Panc1 (cell line): ENCODE measurements around the gene LGALSL. TPM values are rescaled to one million over a fixed set of nuclear protein-coding genes. Genes with fewer than 3 reads are reported as not detected.

ENCODE experiments used
- ATAC-seq: fragments of 200-7000 bp; cut with Tn5 transposase; 2 replicates; pipeline ENCODE4 v1.9.1; 2020; ENCODE audit warnings: mild to moderate bottlenecking, moderate library complexity
- BruUV-seq: library from RNA; stranded (reverse); fragments of 400-500 nt; replicated peaks from 2 replicates; lab custom pipeline; 2021; lab: Mats Ljungman, UMichigan
- CTCF ChIA-PET: fragments of 300-600 bp; sonication (Branson Sonifier 250); formaldehyde crosslinking; loops from one replicate; lab custom pipeline; 2022; ENCODE audit warnings: antibody characterized with exemption; lab: Charles Lee
- POLR2A ChIA-PET: fragments of 300-600 bp; sonication (Branson Sonifier 250); formaldehyde crosslinking; loops from one replicate; lab custom pipeline; 2022; ENCODE audit warnings: antibody characterized with exemption; lab: Charles Lee
- DNase-seq: peaks from one replicate; pipeline ENCODE4 v3.0.0-alpha.2; 2010; ENCODE audit warnings: low read depth, low spot score
- H3K27ac ChIP-seq: 2 replicates; pipeline ENCODE4 v1.5.1; 2011; ENCODE audit warnings: mild to moderate bottlenecking, low read length, inconsistent platforms
- H3K27me3 ChIP-seq: fragments of 200-500 bp; sonication (Bioruptor generic); 2 replicates; pipeline ENCODE4 v1.6.0; 2014; ENCODE audit warnings: low read length, inconsistent platforms; ENCODE audit not compliant: control insufficient read depth, insufficient read depth
- H3K36me3 ChIP-seq: fragments of 200-500 bp; sonication (Bioruptor generic); 2 replicates; pipeline ENCODE4 v1.5.1; 2014; ENCODE audit warnings: inconsistent platforms, mild to moderate bottlenecking, low read length, moderate library complexity; ENCODE audit not compliant: control insufficient read depth, insufficient read depth
- H3K4me1 ChIP-seq: 2 replicates; pipeline ENCODE4 v1.5.1; 2011; ENCODE audit warnings: inconsistent platforms, mild to moderate bottlenecking, low read length, moderate library complexity; ENCODE audit not compliant: control insufficient read depth, insufficient read depth
- H3K4me3 ChIP-seq, 2 experiments: 2 replicates each; pipeline ENCODE4 v1.5.1; 2011 to 2012; ENCODE audit warnings: low read depth in 2 of 2, low read length in 2 of 2, mild to moderate bottlenecking in 2 of 2, inconsistent platforms in 1 of 2, moderate library complexity in 1 of 2
- H3K9me3 ChIP-seq: fragments of 200-500 bp; sonication (Bioruptor generic); 2 replicates; pipeline ENCODE4 v1.5.1; 2014; ENCODE audit warnings: low read depth, mild to moderate bottlenecking, inconsistent platforms, low read length, moderate library complexity; ENCODE audit not compliant: control insufficient read depth, insufficient read depth
- POLR2AphosphoS5 ChIP-seq: IDR thresholded peaks from 2 replicates; pipeline ENCODE4 v1.6.1; 2012; ENCODE audit warnings: mild to moderate bottlenecking, low read depth, low read length, moderate library complexity
- SIN3A ChIP-seq: IDR thresholded peaks from 2 replicates; pipeline ENCODE4 v1.6.1; 2012; ENCODE audit warnings: low read depth, mild to moderate bottlenecking, low read length, moderate library complexity, borderline replicate concordance; ENCODE audit not compliant: insufficient read depth
- TCF7L2 ChIP-seq: IDR thresholded peaks from 2 replicates; pipeline ENCODE4 v1.6.1; 2011; ENCODE audit warnings: mild to moderate bottlenecking, low read depth, low read length, inconsistent platforms
- in situ Hi-C: cut with HindIII; loops from 2 replicates; pipeline ENCODE4 v1.10.0; 2016; ENCODE audit warnings: low sequenced_read_pairs, low pct_unique_long_range_greater_than_20kb
- intact Hi-C: fragments of 100-400 bp; cut with micrococcal nuclease; formaldehyde crosslinking; loops from one replicate; pipeline ENCODE4 v1.10.0; 2022; ENCODE audit not compliant: unreplicated experiment
- total RNA-seq: library from RNA; stranded (reverse); gene quantifications from one replicate; pipeline ENCODE4 v1.2.1, GENCODE V29; 2021; ENCODE audit not compliant: unreplicated experiment
- TF ChIP-seq, protein P1 (sequence below): fragments of 450-650 bp; IDR thresholded peaks from 2 replicates; pipeline ENCODE4 v1.5.1; 2017; ENCODE audit warnings: mild to moderate bottlenecking
- TF ChIP-seq, protein P2 (sequence below), 2 experiments: IDR thresholded peaks; 2 replicates each; pipeline ENCODE4 v1.6.1; 2011 to 2012; ENCODE audit warnings: low read depth in 2 of 2, control low read depth in 1 of 2, low read length in 1 of 2, mild to moderate bottlenecking in 1 of 2, moderate library complexity in 1 of 2; ENCODE audit not compliant: insufficient read depth in 1 of 2

The LGALSL gene
- total RNA-seq, 1 experiment from 2014 or later = 5.3 TPM

DNA sequence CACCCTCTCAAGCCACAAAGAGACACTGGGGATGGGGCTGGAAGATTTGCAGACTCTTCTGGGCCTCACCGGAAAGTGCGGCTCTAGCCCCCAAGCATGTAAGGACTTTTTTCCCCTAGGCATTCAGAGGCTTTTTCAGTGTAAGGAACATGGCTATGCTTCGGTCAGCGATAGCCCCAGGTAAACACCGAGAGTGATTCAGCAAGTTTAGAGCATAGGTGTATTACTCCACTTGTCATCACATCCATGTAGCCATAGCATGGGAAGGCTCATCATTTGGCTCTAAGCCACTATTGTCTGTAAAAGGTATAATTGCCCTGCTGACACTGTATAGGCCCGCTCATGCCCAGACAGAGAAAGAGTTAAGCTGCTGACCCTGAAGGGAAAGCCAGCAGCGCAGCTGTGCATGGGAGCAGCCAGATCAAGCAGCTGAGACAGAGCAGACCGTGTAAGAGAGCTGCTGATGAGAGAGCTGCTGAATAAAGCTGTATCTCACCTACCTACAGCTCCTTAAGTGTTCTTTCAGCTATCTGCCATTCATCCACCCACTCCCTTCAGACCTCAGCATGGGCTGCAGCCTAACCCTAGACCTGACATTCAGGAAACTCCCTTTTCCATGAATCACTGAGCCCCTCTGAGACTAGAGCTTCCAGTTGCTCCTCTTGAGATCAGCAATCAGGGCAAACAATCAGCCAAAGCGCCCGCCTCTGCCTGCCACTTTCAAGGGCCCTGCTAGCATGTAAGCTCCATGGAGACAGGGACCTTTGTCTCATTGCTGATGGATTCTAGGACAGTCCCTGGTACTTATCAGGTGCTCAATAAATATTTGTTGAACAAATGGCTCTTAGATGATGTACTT, 25.5 kb downstream of the LGALSL start:
- DNase-seq (no peak), ATAC-seq (no peak)
- BruUV-seq = no TSS peak
- Histone ChIP-seq H3K27ac (no peak overlapping the region), H3K27me3 (peaks cover 11% of the 10 kb centered on the region), H3K36me3 (no peaks in the 10 kb centered on the region), H3K4me3 (no peak overlapping the region), H3K4me1 (no peaks in the 10 kb centered on the region), H3K9me3 (no peaks in the 10 kb centered on the region)
- CTCF ChIA-PET = no interaction called here
- in situ Hi-C loops = no loop called here
- intact Hi-C loops = no loop called here
- TF ChIP-seq, protein P1, sequence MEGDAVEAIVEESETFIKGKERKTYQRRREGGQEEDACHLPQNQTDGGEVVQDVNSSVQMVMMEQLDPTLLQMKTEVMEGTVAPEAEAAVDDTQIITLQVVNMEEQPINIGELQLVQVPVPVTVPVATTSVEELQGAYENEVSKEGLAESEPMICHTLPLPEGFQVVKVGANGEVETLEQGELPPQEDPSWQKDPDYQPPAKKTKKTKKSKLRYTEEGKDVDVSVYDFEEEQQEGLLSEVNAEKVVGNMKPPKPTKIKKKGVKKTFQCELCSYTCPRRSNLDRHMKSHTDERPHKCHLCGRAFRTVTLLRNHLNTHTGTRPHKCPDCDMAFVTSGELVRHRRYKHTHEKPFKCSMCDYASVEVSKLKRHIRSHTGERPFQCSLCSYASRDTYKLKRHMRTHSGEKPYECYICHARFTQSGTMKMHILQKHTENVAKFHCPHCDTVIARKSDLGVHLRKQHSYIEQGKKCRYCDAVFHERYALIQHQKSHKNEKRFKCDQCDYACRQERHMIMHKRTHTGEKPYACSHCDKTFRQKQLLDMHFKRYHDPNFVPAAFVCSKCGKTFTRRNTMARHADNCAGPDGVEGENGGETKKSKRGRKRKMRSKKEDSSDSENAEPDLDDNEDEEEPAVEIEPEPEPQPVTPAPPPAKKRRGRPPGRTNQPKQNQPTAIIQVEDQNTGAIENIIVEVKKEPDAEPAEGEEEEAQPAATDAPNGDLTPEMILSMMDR = no peak
- TF ChIP-seq, protein P2, sequence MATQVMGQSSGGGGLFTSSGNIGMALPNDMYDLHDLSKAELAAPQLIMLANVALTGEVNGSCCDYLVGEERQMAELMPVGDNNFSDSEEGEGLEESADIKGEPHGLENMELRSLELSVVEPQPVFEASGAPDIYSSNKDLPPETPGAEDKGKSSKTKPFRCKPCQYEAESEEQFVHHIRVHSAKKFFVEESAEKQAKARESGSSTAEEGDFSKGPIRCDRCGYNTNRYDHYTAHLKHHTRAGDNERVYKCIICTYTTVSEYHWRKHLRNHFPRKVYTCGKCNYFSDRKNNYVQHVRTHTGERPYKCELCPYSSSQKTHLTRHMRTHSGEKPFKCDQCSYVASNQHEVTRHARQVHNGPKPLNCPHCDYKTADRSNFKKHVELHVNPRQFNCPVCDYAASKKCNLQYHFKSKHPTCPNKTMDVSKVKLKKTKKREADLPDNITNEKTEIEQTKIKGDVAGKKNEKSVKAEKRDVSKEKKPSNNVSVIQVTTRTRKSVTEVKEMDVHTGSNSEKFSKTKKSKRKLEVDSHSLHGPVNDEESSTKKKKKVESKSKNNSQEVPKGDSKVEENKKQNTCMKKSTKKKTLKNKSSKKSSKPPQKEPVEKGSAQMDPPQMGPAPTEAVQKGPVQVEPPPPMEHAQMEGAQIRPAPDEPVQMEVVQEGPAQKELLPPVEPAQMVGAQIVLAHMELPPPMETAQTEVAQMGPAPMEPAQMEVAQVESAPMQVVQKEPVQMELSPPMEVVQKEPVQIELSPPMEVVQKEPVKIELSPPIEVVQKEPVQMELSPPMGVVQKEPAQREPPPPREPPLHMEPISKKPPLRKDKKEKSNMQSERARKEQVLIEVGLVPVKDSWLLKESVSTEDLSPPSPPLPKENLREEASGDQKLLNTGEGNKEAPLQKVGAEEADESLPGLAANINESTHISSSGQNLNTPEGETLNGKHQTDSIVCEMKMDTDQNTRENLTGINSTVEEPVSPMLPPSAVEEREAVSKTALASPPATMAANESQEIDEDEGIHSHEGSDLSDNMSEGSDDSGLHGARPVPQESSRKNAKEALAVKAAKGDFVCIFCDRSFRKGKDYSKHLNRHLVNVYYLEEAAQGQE (IDR thresholded peaks at IDR 0.05; ENCODE audit: insufficient read depth in 1 of 2, low read depth in 2 of 2, low read length in 1 of 2) = no peak
- TF ChIP-seq TCF7L2 (no peak), SIN3A (no peak), POLR2AphosphoS5 (no peak)
- POLR2A ChIA-PET = no interaction called here

DNA sequence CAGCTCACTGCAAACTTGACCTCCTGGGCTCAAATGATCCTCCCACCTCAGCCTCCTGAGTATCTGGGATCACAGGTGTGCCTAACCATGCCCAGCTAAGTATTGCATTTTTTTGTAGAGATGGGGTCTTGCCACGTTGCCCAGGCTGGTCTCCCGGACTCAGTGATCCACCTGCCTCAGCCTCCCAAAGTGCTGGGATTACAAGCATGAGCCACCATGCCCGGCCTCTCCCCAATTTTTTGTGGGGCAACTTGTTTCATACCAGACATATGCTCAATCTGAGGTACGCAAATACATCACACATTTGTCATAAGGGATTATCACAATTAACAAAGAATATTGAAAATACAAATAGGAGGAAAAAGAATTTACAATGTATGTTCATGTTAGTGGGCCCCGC, 27.7 kb downstream of the LGALSL start:
- Histone ChIP-seq H3K4me3 (no peak overlapping the region), H3K27ac (no peak overlapping the region), H3K4me1 (no peaks in the 10 kb centered on the region), H3K27me3 (peaks cover 29% of the 10 kb centered on the region), H3K9me3 (no peaks in the 10 kb centered on the region), H3K36me3 (no peaks in the 10 kb centered on the region)
- ATAC-seq (no peak), DNase-seq (no peak)
- intact Hi-C loops (no loop called here), in situ Hi-C loops (no loop called here)
- no peak for TF ChIP-seq POLR2AphosphoS5
- TF ChIP-seq, protein P1 = no peak
- TF ChIP-seq, protein P2 (IDR thresholded peaks at IDR 0.05; ENCODE audit: insufficient read depth in 1 of 2, low read depth in 2 of 2, low read length in 1 of 2) = no peak
- TF ChIP-seq TCF7L2 = no peak
- TF ChIP-seq SIN3A = no peak
- CTCF ChIA-PET = no interaction called here
- no TSS peak for BruUV-seq
- POLR2A ChIA-PET = no interaction called here
